T-helper 2 cell treated with Interferon-gamma antibody and Interleukin-4, amounts not matched to agents 5 μg/mL and 100 μg/mL, for 36 hours (primary cell): ENCODE measurements around the gene WBP2.

ENCODE experiments used
- DNase-seq: peaks from one replicate; pipeline ENCODE4 v3.0.0; 2021; ENCODE audit warnings: low spot score
- H3K27ac Mint-ChIP-seq: one replicate; pipeline ENCODE4 v1.8.0; 2021; ENCODE audit warnings: mild to moderate bottlenecking, mixed read lengths
- H3K27me3 Mint-ChIP-seq: one replicate; pipeline ENCODE4 v1.8.0; 2021; ENCODE audit warnings: low read depth, mixed read lengths
- H3K36me3 Mint-ChIP-seq: one replicate; pipeline ENCODE4 v1.8.0; 2021; ENCODE audit warnings: low read depth, mixed read lengths
- H3K4me1 Mint-ChIP-seq: one replicate; pipeline ENCODE4 v1.8.0; 2021; ENCODE audit warnings: low read depth, mixed read lengths
- H3K4me3 Mint-ChIP-seq: one replicate; pipeline ENCODE4 v1.8.0; 2022; ENCODE audit warnings: mild to moderate bottlenecking, moderate library complexity, mixed read lengths
- H3K9me3 Mint-ChIP-seq: one replicate; pipeline ENCODE4 v1.8.0; 2021; ENCODE audit warnings: mixed read lengths

WBP2 gene

DNA sequence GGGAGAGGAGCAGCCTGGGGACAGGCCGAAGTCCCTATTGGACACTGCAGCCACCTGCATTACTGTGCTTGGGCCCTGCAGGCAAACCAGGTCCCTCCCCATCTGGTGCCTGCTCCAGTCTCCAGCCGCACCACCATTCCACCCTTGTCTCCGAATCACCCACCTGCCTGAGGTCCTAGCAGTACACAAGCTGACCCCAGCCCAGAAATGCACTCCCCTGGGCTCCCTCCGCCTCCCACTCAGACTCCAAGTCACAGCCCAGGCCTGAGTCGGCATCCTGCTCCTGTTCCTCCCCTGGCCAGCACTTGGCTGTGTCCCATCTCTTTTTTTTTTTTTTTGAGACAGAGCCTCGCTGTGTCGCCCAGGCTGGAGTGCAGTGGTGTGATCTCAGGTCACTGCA, 17.2 kb downstream of the WBP2 start:
- Mint-ChIP-seq H3K27ac (no peak overlapping the region), H3K27me3 (no peaks in the 10 kb centered on the region), H3K36me3 (peaks cover 39% of the 10 kb centered on the region), H3K4me3 (no peak overlapping the region), H3K4me1 (peaks cover 13% of the 10 kb centered on the region), H3K9me3 (no peaks in the 10 kb centered on the region)
- DNase-seq = no peak

DNA sequence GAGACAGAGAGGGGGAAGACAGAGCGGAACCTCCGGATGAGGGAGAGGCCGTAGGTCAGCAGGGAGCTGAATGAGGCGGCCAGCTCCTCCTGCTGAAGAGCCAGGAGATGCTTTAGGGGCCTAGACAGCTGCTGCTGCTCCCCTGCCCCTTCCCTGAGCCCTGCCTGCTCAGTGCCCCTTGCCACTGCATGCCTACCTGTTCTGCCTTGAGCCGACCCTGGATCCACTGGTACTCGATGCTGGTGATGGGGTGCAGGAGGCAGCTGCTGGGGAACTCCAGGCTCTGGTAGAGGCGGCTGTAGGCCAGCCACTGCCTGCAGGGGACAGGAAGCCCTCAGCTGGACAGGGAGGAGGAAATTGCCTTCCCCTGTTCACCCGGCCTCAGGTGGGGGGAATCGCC, 18.5 kb downstream of the WBP2 start:
- DNase-seq = no peak
- Mint-ChIP-seq H3K4me3 (no peak overlapping the region), H3K27me3 (no peaks in the 10 kb centered on the region), H3K36me3 (peaks cover 40% of the 10 kb centered on the region), H3K9me3 (no peaks in the 10 kb centered on the region), H3K27ac (no peak overlapping the region), H3K4me1 (peaks cover 20% of the 10 kb centered on the region)

DNA sequence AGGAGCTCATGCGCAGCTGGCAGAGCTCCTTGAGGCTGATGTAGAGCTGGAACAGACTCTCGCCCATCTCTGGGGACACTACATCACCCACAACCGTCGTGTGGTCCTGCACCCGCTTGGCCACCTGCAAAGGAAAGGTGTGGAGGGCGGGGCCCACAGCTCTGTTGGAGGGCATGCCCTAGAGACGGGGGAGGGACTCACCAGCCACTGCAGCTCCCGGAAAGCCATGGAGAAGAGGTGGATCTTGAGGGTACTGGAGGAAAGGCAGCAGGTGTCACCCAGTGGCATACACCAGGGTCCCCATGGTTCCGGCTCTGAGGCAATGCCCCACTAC, 19.5 kb downstream of the WBP2 start:
- Mint-ChIP-seq H3K4me3 (no peak overlapping the region), H3K27me3 (no peaks in the 10 kb centered on the region), H3K4me1 (peaks cover 20% of the 10 kb centered on the region), H3K36me3 (peaks cover 40% of the 10 kb centered on the region), H3K27ac (no peak overlapping the region), H3K9me3 (no peaks in the 10 kb centered on the region)
- DNase-seq = no peak

DNA sequence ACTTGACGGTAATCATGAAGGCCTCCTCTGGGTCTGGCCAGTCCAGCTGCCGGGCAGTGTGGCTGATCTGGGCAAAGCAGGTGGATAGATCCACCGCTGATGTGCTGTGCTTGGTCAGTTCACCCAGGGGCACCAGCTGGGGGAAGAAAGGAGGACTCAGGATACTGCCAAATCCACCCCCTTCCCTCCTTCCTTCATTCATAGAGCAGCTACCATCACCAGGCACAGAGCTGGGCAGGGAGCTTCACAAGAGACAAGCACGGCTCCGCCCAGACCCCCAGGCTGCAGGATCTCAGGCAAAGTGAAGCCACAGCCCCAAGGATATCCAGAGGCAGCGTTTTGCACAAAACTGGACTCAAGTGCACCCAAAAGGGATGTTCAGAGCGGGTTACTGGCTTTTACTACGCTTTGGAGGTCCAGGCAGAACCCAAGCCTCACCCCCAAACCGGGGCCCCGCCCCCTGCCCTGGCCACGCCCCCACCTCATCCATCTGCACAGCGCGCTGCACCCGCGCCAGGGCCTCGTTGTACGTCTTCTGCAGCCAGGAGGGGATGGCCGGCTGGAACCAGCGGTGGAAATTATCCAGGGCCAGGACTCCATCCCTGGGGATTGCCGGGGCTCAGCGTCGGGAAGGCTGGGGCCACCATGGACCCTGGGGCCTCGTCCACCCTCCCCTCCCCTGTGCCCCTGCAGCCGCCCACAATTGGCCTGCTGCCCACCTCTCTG, 20.0 kb downstream of the WBP2 start:
- Mint-ChIP-seq H3K4me3 (no peak overlapping the region), H3K4me1 (peaks cover 20% of the 10 kb centered on the region), H3K27ac (no peak overlapping the region), H3K27me3 (no peaks in the 10 kb centered on the region), H3K36me3 (peaks cover 44% of the 10 kb centered on the region), H3K9me3 (no peaks in the 10 kb centered on the region)
- no peak for DNase-seq

DNA sequence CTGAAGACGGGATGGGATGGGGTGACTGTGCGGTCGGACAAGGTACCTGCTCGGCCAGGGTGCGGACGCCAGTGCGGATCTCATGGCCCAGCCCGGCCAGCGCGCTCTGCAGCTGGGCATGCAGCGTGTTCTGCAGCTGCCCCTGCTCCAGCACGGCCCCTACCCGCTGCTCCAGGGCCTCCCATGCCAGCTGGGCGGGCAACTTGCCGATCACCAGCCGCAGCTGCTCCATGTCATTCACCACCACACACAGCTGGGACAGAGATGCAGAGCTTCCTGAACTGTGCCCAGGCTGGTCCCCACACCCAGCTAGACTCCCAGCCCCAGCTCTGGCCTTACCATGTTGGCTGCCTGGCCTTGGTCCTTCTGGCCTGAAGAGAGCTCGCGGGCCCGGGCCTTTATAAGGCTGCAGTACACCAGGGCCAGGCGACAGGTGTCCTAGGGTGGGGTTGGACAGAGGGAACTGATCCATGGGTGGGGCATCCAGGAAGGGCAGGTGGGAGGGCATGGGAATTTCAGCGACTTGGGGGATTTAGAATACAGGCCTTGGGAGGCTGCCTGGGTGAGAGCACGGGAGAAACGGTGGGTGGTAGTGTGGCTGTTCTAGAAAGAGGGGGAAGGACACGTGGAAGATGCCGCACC, 20.7 kb downstream of the WBP2 start:
- Mint-ChIP-seq H3K4me3 (no peak overlapping the region), H3K36me3 (peaks cover 40% of the 10 kb centered on the region), H3K27me3 (no peaks in the 10 kb centered on the region), H3K27ac (peak overlapping the region; percentile 36), H3K9me3 (no peaks in the 10 kb centered on the region), H3K4me1 (peaks cover 20% of the 10 kb centered on the region)
- DNase-seq = no peak

DNA sequence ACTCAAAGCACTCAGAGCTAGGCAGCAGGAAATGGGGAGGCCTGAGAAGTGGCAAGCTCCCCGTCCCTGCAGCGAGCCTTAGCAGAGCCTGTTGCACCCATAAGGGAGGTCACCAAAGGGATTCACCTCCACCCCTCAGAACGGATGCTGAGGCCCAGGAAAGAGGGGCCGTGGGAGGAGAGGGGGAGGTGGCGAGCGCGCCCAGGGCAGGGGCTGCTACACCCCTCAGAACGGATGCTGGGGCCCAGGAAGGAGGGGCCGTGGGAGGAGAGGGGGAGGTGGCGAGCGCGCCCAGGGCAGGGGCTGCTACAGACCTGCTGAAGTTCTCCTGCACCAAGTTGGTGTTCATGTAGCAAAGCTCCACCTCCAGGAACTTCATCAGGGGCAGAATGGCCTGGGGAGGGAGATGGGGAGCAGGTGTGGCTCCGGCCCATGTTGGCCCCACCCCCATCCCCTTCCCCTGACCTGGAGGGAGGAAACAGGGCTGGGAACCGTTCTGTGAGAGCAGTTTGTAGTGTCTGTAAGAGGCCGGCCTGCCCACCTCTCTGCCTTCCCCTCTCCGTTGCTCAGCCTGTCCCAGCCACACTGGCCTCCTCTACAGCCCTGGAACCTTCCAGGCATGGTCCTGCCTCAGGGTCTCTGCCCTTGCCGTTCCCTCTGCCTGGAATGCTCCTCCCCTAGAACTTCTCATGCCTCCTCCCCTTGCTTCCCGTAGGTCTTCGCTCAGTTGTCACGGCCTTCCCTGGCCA, 22.3 kb downstream of the WBP2 start:
- no peaks in the 10 kb centered on the region for H3K27me3 Mint-ChIP-seq
- no peaks in the 10 kb centered on the region for H3K9me3 Mint-ChIP-seq
- H3K4me3 Mint-ChIP-seq = peak overlapping the region; percentile 67
- peak overlapping the region; percentile 84 for H3K27ac Mint-ChIP-seq
- H3K4me1 Mint-ChIP-seq = peaks cover 26% of the 10 kb centered on the region
- peak; percentile 13 for DNase-seq
- peaks cover 41% of the 10 kb centered on the region for H3K36me3 Mint-ChIP-seq

DNA sequence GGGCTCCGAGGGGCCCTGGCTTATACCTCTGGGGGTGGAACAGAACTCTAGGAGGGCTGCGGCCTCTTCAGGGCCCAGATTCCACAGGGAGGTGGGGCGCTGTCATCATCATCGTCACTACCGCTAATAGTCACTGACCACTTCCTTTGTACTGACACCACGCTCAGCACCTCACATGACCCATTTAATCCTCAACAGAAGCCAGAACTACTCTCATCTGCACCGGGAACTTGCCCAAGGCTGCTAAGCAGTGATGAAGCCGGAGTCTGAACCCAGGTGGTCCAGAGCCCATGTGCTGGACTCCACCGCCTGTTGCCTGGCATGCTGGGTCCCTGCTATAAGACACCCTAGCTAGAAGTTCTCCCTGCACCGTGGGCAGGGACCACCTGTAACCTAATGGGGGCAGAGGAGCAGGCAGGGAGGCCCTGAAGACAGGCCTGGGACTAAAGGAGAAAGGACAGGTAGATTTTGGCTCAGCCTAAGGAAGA, 22.9 kb downstream of the WBP2 start:
- peak overlapping the region; percentile 84 for H3K27ac Mint-ChIP-seq
- DNase-seq = peak; percentile 22
- no peaks in the 10 kb centered on the region for H3K9me3 Mint-ChIP-seq
- H3K36me3 Mint-ChIP-seq = peaks cover 38% of the 10 kb centered on the region
- H3K27me3 Mint-ChIP-seq = no peaks in the 10 kb centered on the region
- H3K4me3 Mint-ChIP-seq = peak overlapping the region; percentile 67
- peaks cover 26% of the 10 kb centered on the region for H3K4me1 Mint-ChIP-seq

DNA sequence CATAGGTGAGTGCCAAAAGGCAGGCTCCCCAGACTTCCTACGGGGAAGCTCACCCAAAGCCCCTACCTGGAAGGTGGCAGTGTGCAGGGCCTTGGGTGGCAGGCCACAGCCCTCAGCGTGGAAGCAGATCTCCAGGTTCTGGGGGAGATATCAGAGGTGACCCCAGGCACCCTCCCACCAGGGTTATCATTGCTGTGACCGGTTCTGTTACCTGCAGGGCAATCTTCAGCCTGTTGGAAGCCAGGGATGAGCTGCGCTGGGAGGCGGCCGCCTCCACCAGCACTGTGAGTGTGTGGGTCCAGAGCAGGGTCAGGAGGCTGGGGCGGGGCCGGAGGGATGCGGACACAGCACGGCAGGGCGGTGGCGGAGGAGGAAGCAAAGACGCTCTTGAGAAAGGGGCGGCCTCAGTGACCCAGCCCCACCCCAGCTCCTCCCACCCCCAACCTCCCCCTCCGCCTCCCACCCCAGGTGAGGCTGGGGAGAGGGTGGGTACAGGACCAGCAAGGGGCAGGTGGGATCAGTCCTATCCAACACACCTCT, 24.0 kb downstream of the WBP2 start:
- H3K27me3 Mint-ChIP-seq = no peaks in the 10 kb centered on the region
- H3K4me3 Mint-ChIP-seq = no peak overlapping the region
- peaks cover 42% of the 10 kb centered on the region for H3K36me3 Mint-ChIP-seq
- H3K9me3 Mint-ChIP-seq = no peaks in the 10 kb centered on the region
- H3K4me1 Mint-ChIP-seq = peaks cover 28% of the 10 kb centered on the region
- peak overlapping the region; percentile 26 for H3K27ac Mint-ChIP-seq
- DNase-seq = no peak

DNA sequence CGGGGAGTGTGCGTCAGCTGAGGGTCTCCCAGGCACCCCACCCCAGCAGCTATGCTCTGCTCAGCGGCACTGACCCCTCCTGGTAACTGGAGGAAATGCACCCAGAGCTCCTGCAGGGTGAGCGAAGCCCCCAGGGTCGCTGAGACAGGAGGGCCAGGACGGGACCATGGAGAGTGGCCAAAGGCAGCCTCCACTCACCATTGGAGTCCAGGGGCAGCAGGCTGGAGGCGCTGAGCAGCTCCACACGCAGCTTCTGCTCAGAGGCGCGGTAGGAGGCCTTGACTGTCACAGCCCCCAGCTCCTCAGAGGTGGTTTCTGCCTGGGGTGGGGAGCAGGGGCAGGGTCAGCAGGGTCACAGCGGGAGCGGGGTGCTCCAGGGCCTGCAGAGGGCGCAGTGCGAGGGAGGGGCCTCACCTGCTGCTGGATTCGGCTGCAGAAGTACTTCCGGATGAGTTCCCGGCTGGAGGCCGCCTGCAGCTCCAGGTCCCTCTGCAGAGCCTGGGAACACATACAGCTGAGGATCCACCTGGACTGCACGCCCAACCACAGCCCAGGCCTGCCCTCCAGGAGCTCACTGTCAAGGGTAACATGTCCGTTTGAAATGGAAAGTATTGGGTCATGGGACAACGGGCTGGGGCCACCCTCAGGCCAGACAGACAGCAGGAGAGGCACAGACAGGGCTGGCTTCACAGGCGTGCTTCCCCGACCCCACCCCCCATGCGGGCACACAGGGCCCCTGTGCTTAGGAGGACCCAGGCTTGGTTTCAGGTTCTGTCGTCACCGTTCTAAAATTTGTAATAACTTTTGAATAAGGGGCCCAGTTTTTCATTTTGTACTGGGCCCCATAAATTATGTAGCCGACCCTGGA, 24.7 kb downstream of the WBP2 start:
- Mint-ChIP-seq H3K27me3 (no peaks in the 10 kb centered on the region), H3K36me3 (peaks cover 39% of the 10 kb centered on the region), H3K4me3 (no peak overlapping the region), H3K9me3 (no peaks in the 10 kb centered on the region), H3K4me1 (peaks cover 28% of the 10 kb centered on the region), H3K27ac (peak overlapping the region; percentile 26)
- DNase-seq = no peak

DNA sequence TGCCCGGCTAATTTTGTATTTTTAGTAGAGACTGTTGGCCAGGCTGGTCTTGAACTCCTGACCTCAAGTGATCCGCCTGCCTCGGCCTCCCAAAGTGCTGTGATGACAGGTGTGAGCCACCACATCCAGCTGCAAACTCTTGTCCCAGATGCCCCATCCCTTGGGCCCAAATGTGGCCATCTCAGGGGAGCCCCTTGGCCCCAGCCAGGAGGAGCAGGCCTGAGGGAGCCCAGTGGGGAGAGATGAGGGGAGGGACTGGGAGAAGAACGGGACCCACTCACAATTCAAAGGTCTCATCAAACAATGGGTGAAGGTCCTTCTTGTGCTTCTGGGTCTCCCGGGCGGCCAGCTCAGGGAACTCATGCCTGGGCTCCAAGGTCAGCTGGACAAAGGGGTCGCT, 25.4 kb downstream of the WBP2 start:
- DNase-seq = no peak
- Mint-ChIP-seq H3K4me1 (peaks cover 28% of the 10 kb centered on the region), H3K27ac (peak overlapping the region; percentile 31), H3K27me3 (no peaks in the 10 kb centered on the region), H3K9me3 (no peaks in the 10 kb centered on the region), H3K4me3 (no peak overlapping the region), H3K36me3 (peaks cover 37% of the 10 kb centered on the region)

DNA sequence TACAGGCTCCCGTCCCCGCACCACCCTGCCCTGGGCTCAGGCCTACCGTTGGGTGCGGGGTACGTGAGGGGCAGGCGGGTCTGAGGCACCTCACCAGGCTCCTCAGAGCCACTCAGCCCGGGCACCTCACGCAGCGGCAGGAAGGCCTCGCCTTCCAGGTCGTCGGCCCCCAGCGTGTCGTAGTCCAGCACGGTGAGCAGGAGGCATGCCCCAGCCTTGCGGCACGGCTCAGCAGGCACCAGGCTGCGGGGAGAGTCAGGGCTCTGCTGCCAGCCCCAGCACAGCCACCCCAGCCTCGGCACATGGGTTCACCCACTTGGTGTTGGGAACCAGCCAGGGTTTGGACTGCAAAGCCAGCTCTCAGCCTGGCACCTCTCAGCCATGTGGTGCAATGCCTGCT, 26.4 kb downstream of the WBP2 start:
- no peaks in the 10 kb centered on the region for H3K9me3 Mint-ChIP-seq
- H3K36me3 Mint-ChIP-seq = peaks cover 31% of the 10 kb centered on the region
- no peaks in the 10 kb centered on the region for H3K27me3 Mint-ChIP-seq
- no peak overlapping the region for H3K4me3 Mint-ChIP-seq
- no peak overlapping the region for H3K27ac Mint-ChIP-seq
- DNase-seq = no peak
- peaks cover 21% of the 10 kb centered on the region for H3K4me1 Mint-ChIP-seq

DNA sequence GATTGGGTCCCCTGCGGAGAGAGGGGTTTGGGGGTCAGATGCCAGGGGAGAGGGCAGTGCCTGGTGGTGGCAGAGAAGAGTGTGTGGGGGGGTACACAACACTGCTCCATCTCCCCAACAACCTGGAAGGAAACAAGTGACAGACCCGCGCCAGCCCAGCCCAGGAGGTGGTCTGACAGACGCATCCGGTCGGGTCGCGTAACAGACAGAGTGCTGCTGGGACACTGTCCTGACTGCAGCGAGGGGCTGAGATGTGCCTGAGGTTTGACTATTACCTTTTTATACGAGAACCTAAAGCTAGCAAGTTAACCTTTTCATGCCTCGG, 27.1 kb downstream of the WBP2 start:
- H3K4me3 Mint-ChIP-seq = peak overlapping the region; percentile 59
- H3K9me3 Mint-ChIP-seq = no peaks in the 10 kb centered on the region
- H3K27ac Mint-ChIP-seq = peak overlapping the region; percentile 88

DNA sequence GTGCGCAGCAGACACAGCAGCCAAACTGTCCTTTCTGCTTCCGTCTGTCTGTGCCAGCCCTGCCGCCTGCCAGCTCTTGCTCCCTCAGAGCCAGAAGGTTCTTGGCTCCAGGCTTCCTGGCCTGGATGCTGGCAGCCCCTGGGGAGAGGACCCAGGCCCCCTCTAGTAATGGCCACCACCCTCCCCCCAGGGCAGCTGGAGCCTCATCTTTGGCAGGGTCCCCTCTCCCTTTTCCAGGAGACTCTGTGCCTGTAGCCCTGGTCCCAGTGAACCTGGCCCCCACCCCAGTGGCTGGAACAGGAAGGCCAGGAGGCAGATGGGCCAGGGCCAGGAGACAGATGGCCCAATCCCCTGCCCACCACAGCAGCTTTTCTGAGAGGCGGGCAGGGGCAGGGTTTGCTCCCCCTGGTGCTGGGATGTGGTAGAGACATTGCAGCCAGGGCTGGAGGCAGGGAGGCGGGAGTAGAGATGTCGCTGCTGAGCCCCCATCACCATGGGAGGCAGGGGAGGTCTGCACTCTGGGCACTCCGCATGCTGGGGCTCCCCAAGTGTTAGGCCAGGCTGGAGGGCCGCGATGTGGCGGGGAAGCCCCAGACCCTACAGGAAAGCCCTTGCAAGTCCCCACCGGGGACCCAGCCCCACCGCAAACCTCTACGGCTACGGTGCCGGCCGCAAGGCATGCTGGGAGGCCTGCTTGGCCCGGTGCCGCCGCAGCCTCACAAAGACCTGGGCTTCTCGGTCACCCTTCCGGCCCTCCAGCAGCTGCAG, 27.6 kb downstream of the WBP2 start:
- Mint-ChIP-seq H3K27ac (peak overlapping the region; percentile 88), H3K9me3 (no peaks in the 10 kb centered on the region), H3K27me3 (no peaks in the 10 kb centered on the region), H3K4me3 (peak overlapping the region; percentile 59), H3K36me3 (peaks cover 23% of the 10 kb centered on the region), H3K4me1 (peaks cover 12% of the 10 kb centered on the region)
- peak; percentile 45 for DNase-seq

More for the DNA sequence above, 27.1 kb downstream of the WBP2 start:
- no peak for DNase-seq
- no peaks in the 10 kb centered on the region for H3K27me3 Mint-ChIP-seq
- H3K36me3 Mint-ChIP-seq = peaks cover 25% of the 10 kb centered on the region
- peaks cover 16% of the 10 kb centered on the region for H3K4me1 Mint-ChIP-seq
